NCI-H146 (cell line): ENCODE measurements around the gene NRG2.

Experiments used
- DNase-seq: peaks from one replicate; lab custom pipeline; 2025; lab: John Stamatoyannopoulos, UW

Gene NRG2

DNA sequence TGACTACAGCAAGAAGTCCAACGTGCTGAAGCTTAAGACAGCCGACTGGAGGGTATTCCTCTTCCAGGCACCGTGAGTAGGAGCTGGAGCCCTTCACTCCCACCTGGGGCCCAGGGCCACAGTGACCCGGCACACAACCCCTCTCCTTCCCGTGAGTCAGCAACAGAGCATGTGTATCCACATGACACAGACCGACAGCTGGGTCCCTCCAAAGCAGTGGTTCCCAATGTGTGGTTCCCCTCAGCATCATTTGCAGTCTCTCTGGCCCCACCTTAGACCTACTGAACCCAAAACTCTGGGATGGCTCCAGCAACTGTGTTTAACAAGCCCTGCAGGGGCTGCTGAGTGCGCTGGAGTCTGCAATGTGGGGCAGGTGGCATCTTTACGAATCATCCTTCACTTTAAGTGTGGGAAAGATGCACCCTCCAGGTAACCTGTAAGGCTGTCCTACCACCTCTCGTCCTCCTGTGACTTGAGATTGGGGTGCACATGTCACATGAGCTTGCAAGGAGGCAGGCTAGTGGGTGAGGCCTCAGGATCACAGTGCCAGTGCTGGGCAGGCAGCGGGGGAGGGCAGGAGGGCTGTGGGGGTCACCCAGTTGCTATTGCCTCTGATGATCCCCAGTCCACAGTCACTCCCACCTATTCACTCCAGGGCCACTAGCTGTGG, 205.3 kb downstream of the NRG2 start:
- no peak for DNase-seq

DNA sequence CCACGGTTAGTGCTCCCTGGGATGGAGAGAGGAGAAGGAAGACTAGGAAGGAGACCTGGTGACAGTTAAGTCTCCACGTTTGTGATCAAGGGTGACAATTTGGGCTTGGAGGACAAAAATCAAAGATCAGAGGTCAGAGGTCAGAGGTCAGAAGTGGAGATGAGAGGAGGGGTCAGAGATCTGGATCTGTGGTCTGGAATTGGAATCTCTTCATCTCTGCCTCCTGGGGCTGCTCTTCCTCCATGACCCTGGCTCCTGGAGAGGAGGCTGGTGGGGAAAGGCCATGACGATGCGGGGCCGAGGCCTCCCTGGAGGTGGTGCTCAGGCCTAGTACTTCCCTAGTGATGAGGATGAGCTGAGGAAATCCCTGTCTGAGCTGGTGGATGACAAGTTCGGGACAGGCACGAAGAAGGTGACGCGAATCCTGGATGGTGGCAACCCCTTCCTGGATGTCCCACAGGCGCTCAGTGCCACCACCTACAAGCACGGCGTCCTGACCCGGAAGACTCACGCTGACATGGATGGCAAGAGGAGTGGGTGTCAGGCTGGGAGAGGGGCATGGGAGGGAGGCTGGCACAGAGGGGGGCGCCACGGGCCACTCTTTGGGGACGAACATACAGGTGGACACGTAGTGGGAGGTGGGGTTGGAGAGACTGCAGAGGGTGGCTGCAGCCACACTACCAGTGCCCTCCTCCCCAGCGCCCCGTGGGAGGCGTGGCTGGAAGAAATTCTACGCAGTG, 206.5 kb downstream of the NRG2 start:
- no peak for DNase-seq

DNA sequence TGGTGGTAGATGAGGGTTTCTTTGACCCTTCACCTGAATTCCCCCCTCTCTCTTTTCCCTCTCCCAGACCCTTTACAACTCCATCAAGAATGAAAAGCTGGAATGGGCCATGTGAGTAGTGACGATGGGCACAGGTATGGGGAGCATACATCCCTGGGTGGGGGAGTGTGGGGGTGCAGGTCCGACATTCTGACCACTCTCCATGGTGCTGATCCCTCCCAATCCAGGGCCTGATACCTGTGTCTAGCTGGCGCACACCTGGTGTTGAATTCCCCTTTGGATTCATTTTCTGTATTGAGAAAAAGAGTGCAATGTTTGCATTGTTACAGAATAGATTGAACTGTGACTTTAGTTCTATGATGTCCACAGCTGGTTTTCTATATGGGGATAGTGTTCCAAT, 207.4 kb downstream of the NRG2 start:
- no peak for DNase-seq

GRCh38 chr5:139833525-139833924, 209.6 kb downstream of the NRG2 start:
- no peak for DNase-seq

- DNase-seq: no peak
Measured at GRCh38 chr5:139831624-139832023, 211.5 kb downstream of the NRG2 start.

DNA sequence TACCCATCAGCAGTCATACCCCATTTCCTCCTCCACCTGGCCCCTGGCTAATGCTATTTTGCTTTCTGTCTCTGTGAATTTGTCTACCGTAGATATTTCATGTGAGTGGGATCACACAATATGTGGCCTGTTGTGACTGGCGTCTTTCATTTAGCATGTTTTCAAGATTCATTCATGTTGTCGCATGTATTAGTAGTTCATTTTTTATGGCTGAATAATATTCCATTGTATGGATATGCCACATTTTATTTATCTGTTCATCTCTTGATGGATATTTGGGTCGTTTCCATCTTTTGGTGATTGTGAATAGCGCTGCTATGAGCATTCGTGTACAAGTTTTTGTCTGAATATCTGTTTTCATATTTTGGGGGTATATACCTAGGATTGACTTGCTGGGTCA, 213.6 kb downstream of the NRG2 start:
- no peak for DNase-seq

GRCh38 chr5:139828207-139828895, 214.7 kb downstream of the NRG2 start:
- DNase-seq: no peak

DNA sequence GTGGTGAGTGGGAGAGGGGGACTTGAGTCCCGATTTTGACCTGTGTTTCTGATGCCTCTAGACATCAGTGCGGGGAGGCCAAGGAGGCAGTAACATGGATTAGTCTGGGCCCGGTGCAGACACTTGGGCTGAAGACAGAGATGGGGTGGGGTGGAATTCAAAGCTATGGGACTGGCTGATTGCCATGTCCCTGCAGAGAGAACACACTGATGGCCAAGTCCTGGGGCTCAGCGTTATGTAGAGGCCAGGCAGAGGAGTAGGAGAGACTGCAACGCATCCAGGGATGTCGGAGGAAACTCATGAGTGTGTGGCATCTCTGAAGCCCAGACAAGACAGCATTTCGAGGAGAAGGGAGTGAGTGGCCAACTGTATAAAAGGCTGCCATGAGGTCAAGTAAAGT, 217.4 kb downstream of the NRG2 start:
- DNase-seq: no peak

DNA sequence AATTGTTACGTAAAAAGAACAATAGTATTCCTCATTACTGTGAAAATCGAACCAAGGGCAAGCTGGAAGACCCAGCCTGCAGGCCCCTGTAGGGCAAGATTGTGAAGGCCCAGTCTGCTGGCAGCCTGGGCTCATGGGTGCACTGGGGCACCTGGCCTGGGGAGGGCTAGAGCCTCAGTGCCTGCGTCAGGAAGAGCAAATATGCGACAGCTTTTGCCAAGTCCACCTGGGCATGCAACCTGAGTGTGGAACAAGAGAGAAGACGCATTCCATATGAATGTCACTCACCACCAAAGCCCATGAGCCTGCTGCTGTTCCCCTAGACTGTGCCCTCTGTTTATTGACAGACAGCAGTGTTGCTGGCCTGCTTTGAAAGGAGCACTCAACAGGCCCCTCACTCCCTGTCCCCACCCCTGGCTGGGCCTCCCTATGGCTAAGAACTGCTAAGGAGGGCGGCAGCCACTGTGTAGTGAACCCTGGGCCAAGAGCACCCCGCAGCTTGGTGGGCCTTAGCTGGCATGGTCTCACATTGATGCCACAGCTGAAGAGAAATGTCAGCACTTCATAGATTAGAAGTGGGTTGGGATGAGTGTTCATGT, 219.2 kb downstream of the NRG2 start:
- no peak for DNase-seq

GRCh38 chr5:139822553-139823425, 220.3 kb downstream of the NRG2 start:
- DNase-seq: no peak

DNA sequence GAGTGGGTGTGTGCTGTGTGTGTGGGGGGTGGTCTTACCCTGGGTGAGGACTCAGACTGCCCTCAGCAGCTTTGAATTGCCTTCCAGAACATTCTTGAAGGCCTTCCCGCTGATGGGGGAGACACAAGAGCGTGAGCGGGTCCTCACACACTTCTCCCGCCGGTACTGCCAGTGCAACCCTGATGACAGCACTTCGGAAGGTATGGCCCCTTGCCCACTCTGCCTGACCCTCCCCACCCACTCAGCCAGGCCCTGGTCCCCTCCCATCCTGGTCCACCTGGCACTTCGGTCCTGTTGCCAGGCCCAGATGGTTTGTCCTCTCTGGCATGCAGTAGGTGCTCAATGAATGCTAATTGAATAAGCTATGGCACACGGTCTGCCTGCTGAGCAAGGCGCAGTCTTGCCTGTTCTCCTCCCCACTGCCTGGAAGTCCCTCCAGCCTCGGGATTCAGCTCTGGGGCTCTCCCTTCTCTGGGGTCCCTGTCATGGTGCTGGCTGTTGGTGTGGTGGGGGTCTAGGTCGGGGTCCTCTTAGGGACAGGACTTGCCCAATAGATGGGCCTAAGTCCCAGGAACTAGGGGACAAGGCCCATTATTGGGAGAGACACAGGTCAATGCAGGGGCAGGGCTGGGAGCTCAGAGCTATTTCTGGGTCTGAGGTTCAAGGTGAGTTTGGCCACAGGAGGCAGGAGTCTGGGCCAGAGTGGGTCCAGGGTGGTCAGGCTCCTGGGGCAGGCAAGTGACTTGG, 221.1 kb downstream of the NRG2 start:
- DNase-seq: no peak

GRCh38 chr5:139820606-139821005, 222.5 kb downstream of the NRG2 start:
- no peak for DNase-seq

GRCh38 chr5:139820130-139820529, 223.0 kb downstream of the NRG2 start:
- DNase-seq: no peak

GRCh38 chr5:139817970-139818369, 225.1 kb downstream of the NRG2 start:
- DNase-seq: no peak

DNA sequence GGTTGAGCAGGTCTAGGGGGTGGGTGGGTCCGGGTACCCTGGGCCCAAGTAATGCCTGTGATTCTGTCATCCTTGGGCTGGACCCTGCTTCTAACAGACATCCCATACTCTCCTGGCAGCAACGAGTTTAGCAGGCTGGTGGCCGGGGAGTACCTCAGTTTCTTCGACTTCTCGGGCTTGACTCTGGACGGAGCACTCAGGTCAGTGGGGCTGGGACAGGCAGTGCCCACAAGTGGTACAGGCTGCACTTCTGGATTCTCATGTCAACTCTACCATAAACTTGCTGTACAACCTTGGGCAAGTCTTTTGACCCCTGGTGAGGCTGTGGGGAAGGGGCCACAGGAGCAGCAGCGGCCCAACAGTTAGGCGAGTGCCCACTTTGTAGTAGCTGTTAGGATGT, 225.7 kb downstream of the NRG2 start:
- no peak for DNase-seq

GRCh38 chr5:139816566-139816965, 226.5 kb downstream of the NRG2 start:
- DNase-seq: no peak

- DNase-seq: no peak
Measured at GRCh38 chr5:139814704-139815280, 228.3 kb downstream of the NRG2 start.

GRCh38 chr5:139814191-139814601, 228.9 kb downstream of the NRG2 start:
- DNase-seq: no peak

DNA sequence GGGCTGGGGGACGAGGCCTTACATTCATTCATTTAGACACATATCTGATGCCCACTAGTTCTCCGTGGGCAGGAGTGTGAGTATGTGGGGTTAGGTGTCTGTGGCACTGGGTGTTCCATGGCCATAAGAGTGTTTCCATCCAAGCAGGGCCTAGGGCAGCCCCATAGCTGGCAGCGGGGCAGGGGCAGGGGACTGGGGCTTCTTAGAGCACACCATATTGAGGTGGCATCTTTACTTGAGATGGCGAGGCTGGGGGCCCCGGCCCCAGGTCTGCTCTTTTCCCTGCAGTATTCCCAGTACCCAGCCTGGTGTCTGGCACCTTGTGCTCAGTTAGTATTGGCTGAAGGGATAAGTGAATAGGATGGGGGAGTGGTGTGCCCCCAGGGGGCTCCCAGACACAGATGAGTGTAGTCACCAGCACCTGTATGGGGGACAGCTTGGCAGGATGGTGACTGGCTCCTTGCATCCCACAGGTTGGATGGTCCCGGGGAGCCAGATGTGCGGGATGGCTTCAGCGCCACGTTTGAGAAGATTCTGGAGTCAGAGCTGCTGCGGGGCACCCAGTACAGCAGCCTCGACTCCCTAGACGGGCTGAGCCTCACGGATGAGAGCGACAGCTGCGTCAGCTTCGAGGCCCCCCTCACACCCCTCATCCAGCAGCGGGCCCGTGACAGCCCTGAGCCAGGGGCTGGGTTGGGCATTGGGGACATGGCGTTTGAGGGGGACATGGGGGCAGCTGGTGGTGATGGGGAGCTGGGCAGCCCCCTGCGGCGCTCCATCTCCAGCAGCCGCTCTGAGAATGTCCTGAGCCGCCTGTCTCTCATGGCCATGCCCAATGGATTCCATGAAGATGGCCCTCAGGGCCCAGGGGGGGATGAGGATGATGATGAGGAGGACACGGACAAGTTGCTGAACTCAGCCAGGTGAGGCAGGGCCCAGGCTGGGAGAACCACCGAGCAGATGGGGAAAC, 230.0 kb downstream of the NRG2 start:
- DNase-seq: no peak

DNA sequence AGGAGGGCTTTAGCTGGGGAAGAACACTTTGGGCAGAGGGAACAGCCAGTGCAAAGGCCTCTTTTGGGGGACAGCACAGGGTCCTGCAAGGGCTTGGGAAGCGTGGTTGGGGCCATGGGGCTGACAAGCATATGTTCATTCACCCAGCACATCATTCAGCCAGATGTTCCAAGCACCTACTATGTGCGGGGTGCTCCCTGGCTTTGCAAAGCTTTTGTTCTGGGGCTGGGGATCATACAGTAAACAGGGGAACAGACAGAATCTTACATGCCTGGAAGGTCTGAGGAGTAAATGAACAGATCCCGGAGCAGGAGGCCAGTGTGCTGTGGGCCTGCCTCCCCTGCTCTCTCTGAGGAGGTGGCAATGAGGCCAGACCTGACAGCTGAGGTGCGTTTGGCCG, 230.8 kb downstream of the NRG2 start:
- DNase-seq: no peak
